ENCODE data around the gene PLAC8L1.

The PLAC8L1 gene

GRCh38 chr5:146105477-146105876 lies at the start of gene PLAC8L1:
Gene PLAC8L1 (minus strand): TSS chr5:146105577. CDS start chr5:146104311, 1,266 bp downstream.
- Histone ChIP-seq H3K27ac (ENCODE audit: low read depth, low read length, poor library complexity, severe bottlenecking) (no peak within 1 kb of the TSS), H3F3A (ENCODE audit: insufficient read depth, low read length) (no peaks in the 10 kb centered on the region), H3K9me3 (ENCODE audit: low read length) (no peaks in the 10 kb centered on the region), H3K9me2 (ENCODE audit: low read depth, low read length) (no peaks in the 10 kb centered on the region), H3K27me3 (ENCODE audit: insufficient read depth, low read length) (no peaks in the 10 kb centered on the region), H4K20me1 (ENCODE audit: insufficient read depth, low read length) (no peaks in the 10 kb centered on the region), H3K9ac (ENCODE audit: low read length) (no peak within 1 kb of the TSS), H3K79me2 (ENCODE audit: insufficient read depth, low read length) (no peaks in the 10 kb centered on the region), H3K4me3 (ENCODE audit: low read depth, low read length, poor library complexity, severe bottlenecking) (no peak within 1 kb of the TSS), H2AFZ (ENCODE audit: low read length) (no peak within 1 kb of the TSS), H3K36me3 (ENCODE audit: insufficient read depth, low read length) (no peaks in the 10 kb centered on the region; the same call in 1 of the 2 replicates), H3K4me1 (ENCODE audit: insufficient read depth, low read length, severe bottlenecking) (no peaks in the 10 kb centered on the region), H3K4me2 (ENCODE audit: low read length) (no peak within 1 kb of the TSS)
- TF ChIP-seq EZH2 (IDR thresholded peaks at IDR 0.05; ENCODE audit: borderline replicate concordance, low read length) (no peak), CTCF (IDR thresholded peaks at IDR 0.05; ENCODE audit: low read length) (no peak)

- Histone ChIP-seq H3K4me3 (ENCODE audit: low read depth, low read length, poor library complexity, severe bottlenecking) (no peak overlapping the region), H3K4me1 (ENCODE audit: insufficient read depth, low read length, severe bottlenecking) (no peaks in the 10 kb centered on the region), H3K4me2 (ENCODE audit: low read length) (no peak overlapping the region), H3K9ac (ENCODE audit: low read length) (no peak overlapping the region), H3K9me3 (ENCODE audit: low read length) (no peaks in the 10 kb centered on the region), H3K9me2 (ENCODE audit: low read depth, low read length) (no peaks in the 10 kb centered on the region), H3K79me2 (ENCODE audit: insufficient read depth, low read length) (no peaks in the 10 kb centered on the region), H3F3A (ENCODE audit: insufficient read depth, low read length) (no peaks in the 10 kb centered on the region), H3K27me3 (ENCODE audit: insufficient read depth, low read length) (no peaks in the 10 kb centered on the region), H4K20me1 (ENCODE audit: insufficient read depth, low read length) (no peaks in the 10 kb centered on the region), H2AFZ (ENCODE audit: low read length) (no peak overlapping the region), H3K36me3 (ENCODE audit: insufficient read depth, low read length) (peaks cover 97% of the 10 kb centered on the region), H3K27ac (ENCODE audit: low read depth, low read length, poor library complexity, severe bottlenecking) (no peak overlapping the region)
- TF ChIP-seq CTCF (IDR thresholded peaks at IDR 0.05; ENCODE audit: low read length) (no peak), EZH2 (IDR thresholded peaks at IDR 0.05; ENCODE audit: borderline replicate concordance, low read length) (no peak)
Measured at GRCh38 chr5:146151970-146152369, 46.6 kb upstream of the PLAC8L1 start.

GRCh38 chr5:146137967-146138403 lies 32.6 kb upstream of the PLAC8L1 start:
- H3K36me3 ChIP-seq (ENCODE audit: insufficient read depth, low read length): peaks cover 89% of the 10 kb centered on the region
- H4K20me1 ChIP-seq (ENCODE audit: insufficient read depth, low read length): no peaks in the 10 kb centered on the region
- no peak overlapping the region for H3K4me2 ChIP-seq (ENCODE audit: low read length)
- no peaks in the 10 kb centered on the region for H3K4me1 ChIP-seq (ENCODE audit: insufficient read depth, low read length, severe bottlenecking)
- no peaks in the 10 kb centered on the region for H3K9me2 ChIP-seq (ENCODE audit: low read depth, low read length)
- no peak overlapping the region for H3K27ac ChIP-seq (ENCODE audit: low read depth, low read length, poor library complexity, severe bottlenecking)
- TF ChIP-seq EZH2 (IDR thresholded peaks at IDR 0.05; ENCODE audit: borderline replicate concordance, low read length) (no peak), CTCF (IDR thresholded peaks at IDR 0.05; ENCODE audit: low read length) (no peak)
- H3F3A ChIP-seq (ENCODE audit: insufficient read depth, low read length): no peaks in the 10 kb centered on the region
- no peak overlapping the region for H3K9ac ChIP-seq (ENCODE audit: low read length)
- no peaks in the 10 kb centered on the region for H3K79me2 ChIP-seq (ENCODE audit: insufficient read depth, low read length)
- H2AFZ ChIP-seq (ENCODE audit: low read length): no peak overlapping the region
- no peak overlapping the region for H3K4me3 ChIP-seq (ENCODE audit: low read depth, low read length, poor library complexity, severe bottlenecking)
- no peaks in the 10 kb centered on the region for H3K27me3 ChIP-seq (ENCODE audit: insufficient read depth, low read length)
- no peaks in the 10 kb centered on the region for H3K9me3 ChIP-seq (ENCODE audit: low read length)
